ENCODE measurements around the gene CENPV.
A peak's percentile ranks its signal among the peaks of the same experiment; 100 is the strongest.
"Not testable (repeated sequence)": the region's sequence is repeated elsewhere in the genome, so short reads cannot be mapped to it uniquely, and the experiment has no call there.

CENPV gene

DNA sequence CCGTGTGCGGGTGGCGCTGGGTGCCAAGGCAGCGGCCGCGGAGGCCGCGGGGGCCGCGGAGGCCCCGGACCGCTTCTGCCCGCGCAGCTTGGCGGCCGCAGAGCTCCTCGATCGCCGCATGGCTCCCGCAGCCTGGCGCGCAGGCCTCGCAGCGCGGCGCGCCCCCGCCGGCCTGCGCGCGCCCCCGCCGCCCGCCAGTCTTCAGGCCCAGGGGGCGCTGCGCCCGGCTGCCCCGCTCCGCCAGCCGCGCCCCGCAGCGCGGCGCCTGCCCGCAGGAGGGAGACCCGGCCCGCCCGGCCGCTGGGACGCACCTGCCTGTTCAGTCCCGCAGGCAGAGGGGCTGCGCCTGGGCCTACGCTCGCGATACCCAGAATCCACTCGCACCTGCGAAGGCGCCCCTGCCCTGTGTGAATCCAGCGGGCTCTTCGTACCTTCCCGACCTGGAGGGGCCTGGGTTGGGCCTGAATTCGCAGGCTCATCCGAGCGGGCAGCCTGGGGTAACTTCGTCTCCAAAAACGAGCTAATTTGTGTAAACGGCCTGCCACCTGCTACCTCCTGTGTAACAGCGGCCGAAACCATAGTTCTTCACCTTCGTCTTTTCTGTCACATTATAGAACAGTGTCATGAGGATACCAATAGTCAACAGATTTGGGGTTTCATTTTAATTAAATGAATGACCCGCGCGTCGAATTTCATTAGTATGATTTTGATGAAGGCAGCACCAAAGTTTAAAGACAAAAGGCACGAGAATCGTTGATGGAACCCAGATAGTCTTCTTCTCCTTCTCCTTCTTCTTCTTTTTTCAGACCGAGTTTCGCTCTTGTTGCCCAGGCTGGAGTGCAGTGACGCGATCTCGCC is at the start of gene CENPV:
Gene CENPV, minus strand, starts transcription at position 153 of the 858 bp plus-strand sequence. Its CDS starts 33 bp downstream, at position 120.
- peak; percentile 80 for ATAC-seq
- no peaks in the 10 kb centered on the region for H3K9me3 Mint-ChIP-seq
- H3K36me3 Mint-ChIP-seq (ENCODE audit: low read depth) = peaks cover 26% of the 10 kb centered on the region
- peak within 1 kb of the TSS; percentile 87 for H3K27ac Mint-ChIP-seq
- peak within 1 kb of the TSS; percentile 94 for H3K4me3 Mint-ChIP-seq
- H3K4me1 Mint-ChIP-seq = peaks cover 29% of the 10 kb centered on the region
- peak; percentile 73 for DNase-seq
- no peaks in the 10 kb centered on the region for H3K27me3 Mint-ChIP-seq

DNA sequence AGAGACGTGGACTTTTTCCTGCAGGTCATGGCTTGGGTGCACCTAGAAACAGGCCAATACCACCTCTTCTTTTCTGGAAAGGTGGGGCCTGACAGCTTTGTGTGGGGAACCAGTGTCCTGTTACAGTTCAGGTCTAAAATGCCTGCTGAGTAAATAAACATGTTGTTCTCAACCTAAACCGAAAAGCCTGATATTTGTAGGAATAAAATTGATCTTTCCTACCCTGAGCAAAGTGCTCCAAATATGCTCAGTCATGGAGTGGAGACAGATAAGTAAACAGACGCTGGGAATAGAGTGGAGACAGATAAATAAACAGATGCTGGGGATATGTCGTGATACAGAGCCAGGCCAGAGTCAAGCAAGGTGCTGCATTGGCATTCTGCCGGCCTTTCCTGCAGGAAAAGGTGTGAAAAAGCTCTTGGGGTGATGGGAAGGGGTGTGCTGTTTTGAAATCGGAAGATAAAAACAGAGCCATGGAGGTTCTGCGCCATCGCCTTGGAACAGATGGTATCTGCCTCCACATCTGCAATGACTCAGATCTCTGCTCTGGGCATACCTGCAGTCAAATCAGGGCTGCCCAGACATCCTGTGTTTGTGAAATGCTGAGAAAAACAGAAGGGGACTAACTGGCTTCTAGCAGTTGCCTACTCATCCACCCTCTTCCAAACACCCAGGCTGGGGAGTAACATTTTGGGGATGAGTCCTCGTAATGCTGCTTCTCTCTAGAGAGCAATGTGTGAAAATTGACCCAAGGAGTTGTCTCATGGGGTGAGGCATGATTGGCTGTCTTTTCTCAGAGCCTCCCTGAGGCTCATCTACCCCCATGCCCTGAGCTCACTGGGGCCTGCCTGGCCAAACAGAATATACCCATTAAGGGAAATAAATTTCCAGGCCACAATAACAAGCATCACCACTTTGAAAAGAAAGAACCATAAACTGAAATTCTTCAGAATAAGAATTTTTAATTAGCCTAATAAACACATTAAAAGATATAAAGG is 45.3 kb upstream of the CENPV start:
- DNase-seq (no peak), ATAC-seq (peak; percentile 68)
- H3K36me3 Mint-ChIP-seq (ENCODE audit: low read depth) = no peaks in the 10 kb centered on the region
- H3K4me1 Mint-ChIP-seq = peaks cover 9% of the 10 kb centered on the region
- H3K27ac Mint-ChIP-seq = no peak overlapping the region
- no peaks in the 10 kb centered on the region for H3K9me3 Mint-ChIP-seq
- H3K4me3 Mint-ChIP-seq = no peak overlapping the region
- H3K27me3 Mint-ChIP-seq = peaks cover 6% of the 10 kb centered on the region

DNA sequence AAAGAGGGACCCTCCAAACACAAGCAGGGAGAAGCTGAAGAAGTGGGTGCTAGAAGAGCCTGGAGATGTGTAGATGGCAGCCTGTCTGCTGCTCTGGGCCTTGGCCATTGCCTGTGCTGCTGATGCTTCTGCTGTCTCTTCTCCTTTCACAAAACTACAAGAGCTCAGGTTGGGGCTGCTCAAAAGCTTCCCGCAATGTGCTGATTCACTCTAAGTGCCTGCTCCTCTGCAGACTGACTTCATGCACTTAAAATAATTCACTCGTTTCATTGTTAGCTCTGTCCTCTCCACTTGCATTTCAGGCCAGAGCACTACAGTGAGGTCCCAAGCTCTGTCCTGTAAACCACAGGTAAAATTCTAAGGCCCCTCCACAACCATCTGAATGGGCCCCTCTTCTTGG is 43.4 kb upstream of the CENPV start:
- ATAC-seq; H3K9me3 Mint-ChIP-seq; DNase-seq; H3K4me1 Mint-ChIP-seq; H3K4me3 Mint-ChIP-seq; H3K27me3 Mint-ChIP-seq; H3K27ac Mint-ChIP-seq; H3K36me3 Mint-ChIP-seq (ENCODE audit: low read depth): not testable (repeated sequence)

DNA sequence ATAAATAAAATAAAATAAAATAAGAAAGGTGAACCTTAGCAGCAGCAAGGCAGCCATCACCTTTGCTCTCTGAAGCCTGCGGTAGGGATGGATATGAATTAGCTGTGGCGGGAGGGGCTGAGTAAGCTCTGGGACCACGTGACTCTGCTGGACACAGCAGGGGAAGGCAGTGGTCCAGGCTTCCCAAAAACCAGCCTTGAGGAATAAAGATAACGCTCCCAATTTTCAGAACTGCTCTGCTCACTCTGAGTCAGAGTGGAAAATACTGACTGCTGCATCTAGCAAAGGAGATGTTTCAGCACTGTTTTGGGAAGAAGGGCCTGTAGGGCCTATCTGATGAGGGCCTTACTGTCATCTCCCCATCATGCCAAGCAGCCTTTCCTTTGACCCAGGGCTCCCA is 42.6 kb upstream of the CENPV start:
- H3K4me1 Mint-ChIP-seq; H3K27me3 Mint-ChIP-seq; H3K9me3 Mint-ChIP-seq; H3K4me3 Mint-ChIP-seq; H3K36me3 Mint-ChIP-seq (ENCODE audit: low read depth); H3K27ac Mint-ChIP-seq; DNase-seq; ATAC-seq: not testable (repeated sequence)

DNA sequence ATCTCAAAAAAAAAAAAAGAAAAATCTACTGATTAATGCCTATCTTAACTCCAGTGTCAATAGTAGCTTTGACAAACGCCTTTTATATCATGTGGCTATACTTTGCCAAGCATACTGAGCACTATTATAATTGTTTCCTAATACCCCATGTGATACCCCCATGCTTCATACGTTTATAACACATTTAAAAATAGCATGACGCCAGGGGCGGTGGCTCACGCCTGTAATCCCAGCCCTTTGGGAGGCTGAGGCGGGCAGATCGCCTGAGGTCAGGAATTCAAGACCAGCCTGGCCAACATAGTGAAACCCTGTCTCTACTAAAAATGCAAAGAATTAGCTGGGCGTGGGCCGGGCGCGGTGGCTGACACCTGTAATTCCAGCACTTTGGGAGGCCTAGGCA is 39.2 kb upstream of the CENPV start:
- not testable (repeated sequence) for H3K9me3 Mint-ChIP-seq; H3K27ac Mint-ChIP-seq; H3K4me3 Mint-ChIP-seq; H3K36me3 Mint-ChIP-seq (ENCODE audit: low read depth); ATAC-seq; H3K27me3 Mint-ChIP-seq; DNase-seq; H3K4me1 Mint-ChIP-seq

DNA sequence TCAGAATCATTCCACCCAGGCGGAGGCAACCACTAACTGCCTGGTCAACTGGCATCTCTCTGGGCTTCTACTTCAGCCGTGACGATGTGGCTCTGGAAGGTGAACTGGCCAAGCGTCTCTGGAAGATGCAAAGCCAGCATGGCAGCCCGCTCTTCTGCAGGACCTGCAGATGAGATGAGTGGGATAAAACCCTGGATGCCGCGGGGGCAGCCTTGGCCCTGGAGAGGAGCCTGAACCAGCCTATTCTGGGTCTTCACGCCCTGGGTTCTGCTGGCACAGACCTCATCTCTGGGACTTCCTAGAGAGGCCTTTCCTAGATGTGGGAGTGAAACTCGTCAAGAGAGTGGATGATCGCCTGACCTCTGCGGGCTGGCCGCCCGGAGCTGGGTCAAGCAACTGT is 38.2 kb upstream of the CENPV start:
- Mint-ChIP-seq H3K27ac (no peak overlapping the region), H3K9me3 (no peaks in the 10 kb centered on the region), H3K4me1 (peaks cover 12% of the 10 kb centered on the region), H3K4me3 (no peak overlapping the region), H3K27me3 (peaks cover 4% of the 10 kb centered on the region), H3K36me3 (ENCODE audit: low read depth) (no peaks in the 10 kb centered on the region)
- ATAC-seq = no peak
- no peak for DNase-seq

DNA sequence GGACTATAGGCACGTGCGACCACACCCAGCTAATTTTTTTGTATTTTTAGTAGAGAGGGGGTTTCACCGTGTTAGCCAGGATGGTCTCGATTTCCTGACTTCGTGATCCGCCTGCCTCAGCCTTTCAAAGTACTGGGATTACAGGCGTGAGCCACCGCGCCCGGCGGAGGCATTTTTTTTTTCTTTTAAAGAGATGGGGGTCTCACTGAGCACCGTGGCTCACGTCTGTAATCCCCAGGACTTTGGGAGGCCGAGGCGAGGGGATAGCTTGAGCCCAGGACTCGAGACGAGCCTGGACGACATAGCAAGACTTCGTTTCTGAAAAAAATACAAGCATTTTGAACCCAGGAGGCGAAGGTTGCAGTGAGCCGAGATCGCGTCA is 32.8 kb upstream of the CENPV start:
- H3K27ac Mint-ChIP-seq, H3K9me3 Mint-ChIP-seq, ATAC-seq, DNase-seq, H3K27me3 Mint-ChIP-seq: not testable (repeated sequence)
- Mint-ChIP-seq H3K36me3 (ENCODE audit: low read depth) (peaks cover 28% of the 10 kb centered on the region), H3K4me1 (peaks cover 51% of the 10 kb centered on the region), H3K4me3 (peak overlapping the region; percentile 85)

DNA sequence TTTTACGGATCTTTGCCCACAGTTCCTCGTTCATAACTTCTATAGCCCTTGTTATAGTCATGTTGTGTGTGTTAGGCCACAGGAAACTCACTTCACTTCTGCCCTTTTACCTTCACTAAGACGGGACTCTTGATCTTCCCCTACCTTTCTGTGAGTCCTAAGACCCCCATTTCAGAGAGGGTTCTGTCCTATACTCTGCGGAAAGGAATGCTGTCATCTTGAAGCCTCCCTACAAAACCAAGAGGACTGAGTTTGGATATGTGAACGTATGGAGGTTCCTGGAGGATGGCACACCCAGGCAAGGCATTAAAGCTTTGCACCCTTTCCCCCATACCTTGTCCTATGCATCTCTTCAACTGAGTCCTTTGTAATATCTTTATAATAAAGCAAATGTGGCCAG is 31.3 kb upstream of the CENPV start:
- Mint-ChIP-seq H3K27ac (peak overlapping the region; percentile 16), H3K4me1 (peaks cover 56% of the 10 kb centered on the region), H3K4me3 (peak overlapping the region; percentile 3), H3K27me3 (peaks cover 8% of the 10 kb centered on the region), H3K9me3 (no peaks in the 10 kb centered on the region), H3K36me3 (ENCODE audit: low read depth) (peaks cover 34% of the 10 kb centered on the region)
- DNase-seq = no peak
- no peak for ATAC-seq

DNA sequence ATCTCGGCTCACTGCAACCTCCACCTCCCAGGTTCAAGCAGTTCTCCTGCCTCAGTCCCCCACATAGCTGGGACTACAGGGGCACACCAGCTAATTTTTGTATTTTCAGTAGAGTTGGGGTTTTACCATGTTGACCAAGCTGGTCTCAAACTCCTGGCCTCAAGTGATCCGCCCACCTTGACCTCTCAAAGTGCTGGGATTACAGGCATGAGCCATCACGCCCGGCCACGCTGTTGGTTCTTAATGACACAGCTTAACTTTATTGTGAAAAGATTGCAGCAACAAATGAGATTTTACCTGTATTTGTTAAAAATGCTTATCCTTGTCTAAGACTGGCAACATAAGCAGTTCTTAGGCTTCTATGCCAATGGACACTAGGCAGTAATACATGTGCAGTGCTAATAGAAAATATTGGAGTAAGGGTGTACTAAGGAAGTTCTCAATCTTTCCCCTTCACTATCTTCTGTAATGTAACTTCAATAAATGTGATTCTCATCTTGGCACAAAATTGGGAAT is 30.6 kb upstream of the CENPV start:
- Mint-ChIP-seq H3K4me3 (peak overlapping the region; percentile 88), H3K4me1 (peaks cover 56% of the 10 kb centered on the region), H3K9me3 (no peaks in the 10 kb centered on the region), H3K36me3 (ENCODE audit: low read depth) (peaks cover 34% of the 10 kb centered on the region), H3K27ac (peak overlapping the region; percentile 40), H3K27me3 (peaks cover 8% of the 10 kb centered on the region)
- DNase-seq (no peak), ATAC-seq (no peak)

DNA sequence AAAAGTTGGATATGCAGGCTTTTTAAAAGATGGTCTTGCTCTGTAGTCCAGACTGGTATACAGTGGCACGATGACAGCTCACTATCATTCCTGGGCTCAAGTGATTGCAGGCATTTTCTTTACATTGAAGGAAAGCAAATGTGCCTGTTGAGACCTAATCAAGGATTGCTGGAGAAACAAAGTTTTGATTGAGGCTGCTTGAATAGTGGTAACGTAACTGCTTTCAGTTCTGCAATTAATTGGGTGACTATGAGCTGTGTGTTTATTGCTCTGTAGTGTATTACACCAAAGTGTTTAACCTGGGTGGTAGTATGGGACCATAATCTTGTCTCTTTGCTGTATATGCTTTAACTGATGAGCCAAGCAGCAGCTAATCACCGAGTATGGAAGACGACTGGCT is 29.9 kb upstream of the CENPV start:
- Mint-ChIP-seq H3K36me3 (ENCODE audit: low read depth) (peaks cover 34% of the 10 kb centered on the region), H3K27ac (peak overlapping the region; percentile 40), H3K9me3 (no peaks in the 10 kb centered on the region), H3K4me1 (peaks cover 56% of the 10 kb centered on the region), H3K4me3 (peak overlapping the region; percentile 88), H3K27me3 (peaks cover 8% of the 10 kb centered on the region)
- DNase-seq (no peak), ATAC-seq (no peak)

DNA sequence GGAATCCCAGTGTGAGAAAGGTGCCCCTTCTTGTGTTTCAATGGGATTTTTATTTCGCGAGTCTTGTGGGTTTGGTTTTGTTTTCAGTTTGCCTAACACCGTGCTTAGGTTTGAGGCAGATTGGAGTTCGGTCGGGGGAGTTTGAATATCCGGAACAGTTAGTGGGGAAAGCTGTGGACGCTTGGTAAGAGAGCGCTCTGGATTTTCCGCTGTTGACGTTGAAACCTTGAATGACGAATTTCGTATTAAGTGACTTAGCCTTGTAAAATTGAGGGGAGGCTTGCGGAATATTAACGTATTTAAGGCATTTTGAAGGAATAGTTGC is 28.2 kb upstream of the CENPV start:
- Mint-ChIP-seq H3K27me3 (peaks cover 4% of the 10 kb centered on the region), H3K4me1 (peaks cover 44% of the 10 kb centered on the region), H3K27ac (peak overlapping the region; percentile 99), H3K9me3 (no peaks in the 10 kb centered on the region), H3K36me3 (ENCODE audit: low read depth) (peaks cover 34% of the 10 kb centered on the region), H3K4me3 (peak overlapping the region; percentile 88)
- ATAC-seq = peak; percentile 26
- DNase-seq = no peak

DNA sequence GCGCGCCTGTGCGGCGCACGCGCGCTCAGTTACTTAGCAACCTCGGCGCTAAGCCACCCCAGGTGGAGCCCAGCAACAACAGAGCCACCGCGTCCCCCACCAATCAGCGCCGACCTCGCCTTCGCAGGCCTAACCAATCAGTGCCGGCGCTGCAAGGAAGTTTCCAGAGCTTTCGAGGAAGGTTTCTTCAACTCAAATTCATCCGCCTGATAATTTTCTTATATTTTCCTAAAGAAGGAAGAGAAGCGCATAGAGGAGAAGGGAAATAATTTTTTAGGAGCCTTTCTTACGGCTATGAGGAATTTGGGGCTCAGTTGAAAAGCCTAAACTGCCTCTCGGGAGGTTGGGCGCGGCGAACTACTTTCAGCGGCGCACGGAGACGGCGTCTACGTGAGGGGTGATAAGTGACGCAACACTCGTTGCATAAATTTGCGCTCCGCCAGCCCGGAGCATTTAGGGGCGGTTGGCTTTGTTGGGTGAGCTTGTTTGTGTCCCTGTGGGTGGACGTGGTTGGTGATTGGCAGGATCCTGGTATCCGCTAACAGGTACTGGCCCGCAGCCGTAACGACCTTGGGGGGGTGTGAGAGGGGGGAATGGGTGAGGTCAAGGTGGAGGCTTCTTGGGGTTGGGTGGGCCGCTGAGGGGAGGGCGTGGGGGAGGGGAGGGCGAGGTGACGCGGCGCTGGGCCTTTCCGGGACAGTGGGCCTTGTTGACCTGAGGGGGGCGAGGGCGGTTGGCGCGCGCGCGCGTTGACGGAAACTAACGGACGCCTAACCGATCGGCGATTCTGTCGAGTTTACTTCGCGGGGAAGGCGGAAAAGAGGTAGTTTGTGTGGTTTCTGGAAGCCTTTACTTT is 27.6 kb upstream of the CENPV start, which contains the start of gene UBB:
Gene UBB, plus strand, starts transcription at position 452 of the 856 bp plus-strand sequence. CDS start 817 bp downstream, outside the sequence.
- H3K27me3 Mint-ChIP-seq = peaks cover 4% of the 10 kb centered on the region
- H3K27ac Mint-ChIP-seq = peak within 1 kb of the TSS; percentile 99
- H3K4me1 Mint-ChIP-seq = peaks cover 41% of the 10 kb centered on the region
- H3K4me3 Mint-ChIP-seq = peak within 1 kb of the TSS; percentile 88
- H3K9me3 Mint-ChIP-seq = no peaks in the 10 kb centered on the region
- DNase-seq = peak; percentile 94
- peaks cover 34% of the 10 kb centered on the region for H3K36me3 Mint-ChIP-seq (ENCODE audit: low read depth)
- ATAC-seq = peak; percentile 97

DNA sequence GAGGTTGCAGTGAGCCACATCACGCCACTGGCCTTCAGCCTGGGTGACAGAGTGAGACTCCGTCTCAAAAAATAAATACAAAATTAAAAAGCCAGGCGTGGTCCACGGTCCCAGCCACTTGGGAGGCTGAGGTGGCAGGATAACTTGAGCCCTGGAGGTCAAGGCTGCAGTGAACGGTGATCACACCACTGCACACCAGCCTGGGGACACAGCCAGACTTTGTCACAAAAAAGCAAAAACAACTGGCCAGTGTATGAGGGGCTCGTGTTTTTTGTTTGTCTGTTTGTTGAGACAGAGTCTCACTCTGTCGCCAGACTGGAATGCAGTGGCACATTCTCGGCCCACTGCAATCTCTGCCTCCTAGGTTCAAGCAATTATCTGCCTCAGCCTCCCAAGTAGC is 26.4 kb upstream of the CENPV start:
- Mint-ChIP-seq H3K36me3 (ENCODE audit: low read depth) (peaks cover 34% of the 10 kb centered on the region), H3K4me3 (no peak overlapping the region), H3K4me1 (peaks cover 38% of the 10 kb centered on the region), H3K27ac (no peak overlapping the region), H3K9me3 (no peaks in the 10 kb centered on the region), H3K27me3 (peaks cover 4% of the 10 kb centered on the region)
- DNase-seq (no peak), ATAC-seq (no peak)
